Measurements from ENCODE around the gene XG. TPM values are rescaled to one million over a fixed set of nuclear protein-coding genes. Genes with fewer than 3 reads are reported as not detected.

The XG gene
- total RNA-seq, 1 experiment from 2014 or later = 2.6 TPM

DNA sequence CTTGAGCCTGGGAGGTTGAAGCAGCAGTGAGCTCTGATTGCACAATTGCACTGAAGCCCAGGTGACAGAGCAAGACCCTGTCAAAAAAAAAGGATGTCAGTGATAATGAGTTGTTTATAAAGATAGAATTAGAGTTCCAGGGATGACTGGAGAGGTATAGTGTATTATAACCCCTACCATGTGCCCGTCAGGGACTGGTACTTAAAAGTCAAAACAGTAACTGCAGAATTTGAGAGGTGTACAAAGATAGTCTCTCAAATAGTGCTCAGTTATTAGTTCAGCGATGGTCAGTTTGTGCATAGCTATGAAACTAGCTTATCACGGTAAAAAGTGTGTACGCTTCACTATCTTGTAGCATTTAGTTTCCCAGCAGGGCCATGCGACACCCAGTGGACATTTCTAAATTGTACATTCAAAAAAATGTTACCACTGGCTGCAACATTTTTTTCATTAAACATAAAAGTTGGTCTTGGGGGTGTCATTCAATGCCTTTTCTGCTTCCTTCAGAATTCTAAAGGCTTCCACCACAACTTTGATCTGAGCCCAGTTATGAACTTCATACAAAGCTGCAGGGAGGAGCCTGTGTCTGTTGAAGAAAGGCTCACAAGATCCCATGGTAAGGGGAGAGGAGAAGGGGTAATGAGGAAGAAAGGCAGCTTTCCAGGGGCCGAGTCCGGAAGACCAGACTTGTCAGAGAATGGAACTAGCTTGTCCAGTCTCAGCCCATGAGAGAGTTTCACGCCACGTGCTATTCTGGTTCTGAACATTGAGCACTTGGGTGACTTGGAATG, 67.7 kb downstream of the XG start:
- peak; percentile 45 for DNase-seq (ENCODE audit: low read depth)

DNA sequence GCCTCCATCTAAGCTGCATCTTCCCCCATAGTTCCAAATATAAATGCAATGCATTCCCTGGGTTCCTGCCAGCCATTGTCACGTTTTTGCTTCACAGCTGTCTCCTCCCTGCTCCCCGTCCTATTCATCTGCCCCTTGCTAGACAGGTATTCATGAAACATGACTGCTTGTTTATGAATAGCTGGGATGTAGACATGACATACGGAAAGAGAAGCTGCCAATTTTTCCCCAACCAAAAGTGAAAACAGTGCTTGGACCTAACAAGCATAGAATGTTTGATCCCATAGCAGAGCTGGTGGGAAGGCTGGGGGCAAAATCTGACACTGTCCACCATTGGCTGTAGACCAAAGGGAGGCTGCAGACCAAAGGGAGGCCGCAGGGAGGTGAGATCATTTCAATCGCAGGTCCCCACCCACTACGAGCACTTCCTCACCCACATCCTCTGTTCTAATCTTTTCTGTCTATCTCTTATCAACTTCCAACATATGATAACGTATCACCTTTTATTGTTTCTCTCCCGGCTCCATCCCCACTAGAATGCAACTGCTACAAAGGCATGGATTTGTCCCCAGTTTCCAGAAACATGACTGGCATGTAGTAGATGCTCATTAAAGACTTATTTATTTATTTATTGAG, 68.4 kb downstream of the XG start:
- DNase-seq (ENCODE audit: low read depth) = no peak

DNA sequence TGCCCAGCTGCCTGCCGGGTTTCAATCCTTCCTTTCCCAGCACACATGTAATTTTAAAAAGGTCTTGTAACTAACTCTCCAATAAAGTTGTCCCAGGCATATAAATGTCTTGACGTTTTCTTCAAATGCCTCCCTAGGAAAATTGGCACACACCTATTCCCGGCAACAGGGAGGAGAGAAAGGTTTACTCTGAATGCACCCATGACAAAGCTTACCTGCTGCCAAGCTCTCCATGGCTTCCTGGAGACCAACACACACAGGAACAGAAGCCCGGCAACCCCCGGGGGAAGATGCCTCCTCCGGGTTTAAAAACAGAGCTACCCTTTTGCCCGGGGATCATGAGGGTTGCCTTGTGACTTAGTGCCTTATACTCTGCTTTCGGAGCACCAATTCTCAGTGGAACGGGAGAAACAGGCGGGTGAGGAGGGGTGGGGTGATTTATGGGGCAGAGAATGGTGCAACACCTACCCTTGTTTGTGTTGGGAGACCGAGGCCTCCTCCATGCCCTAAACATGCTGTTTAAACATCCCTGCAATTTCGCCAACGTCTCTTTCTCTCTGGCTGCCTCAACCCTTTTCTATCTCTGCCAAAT, 72.1 kb downstream of the XG start:
- DNase-seq (ENCODE audit: low read depth) = no peak

DNA sequence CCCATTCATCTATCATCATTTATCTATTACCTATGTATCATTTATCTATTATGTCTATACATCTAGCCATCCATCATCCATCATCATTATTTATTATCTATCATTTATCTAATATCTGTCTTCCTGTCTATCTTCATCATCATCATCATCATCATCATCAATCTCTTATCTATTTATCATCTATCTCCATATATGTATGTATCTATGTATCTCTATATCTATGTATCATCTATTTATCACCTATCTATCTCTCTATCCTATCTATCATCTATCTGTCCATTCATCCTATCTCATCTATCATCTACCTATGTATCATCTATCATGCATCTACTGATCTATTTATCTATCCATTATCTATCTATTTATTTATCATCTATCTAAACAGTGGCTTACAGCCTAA, 73.0 kb downstream of the XG start:
- no peak for DNase-seq (ENCODE audit: low read depth)

DNA sequence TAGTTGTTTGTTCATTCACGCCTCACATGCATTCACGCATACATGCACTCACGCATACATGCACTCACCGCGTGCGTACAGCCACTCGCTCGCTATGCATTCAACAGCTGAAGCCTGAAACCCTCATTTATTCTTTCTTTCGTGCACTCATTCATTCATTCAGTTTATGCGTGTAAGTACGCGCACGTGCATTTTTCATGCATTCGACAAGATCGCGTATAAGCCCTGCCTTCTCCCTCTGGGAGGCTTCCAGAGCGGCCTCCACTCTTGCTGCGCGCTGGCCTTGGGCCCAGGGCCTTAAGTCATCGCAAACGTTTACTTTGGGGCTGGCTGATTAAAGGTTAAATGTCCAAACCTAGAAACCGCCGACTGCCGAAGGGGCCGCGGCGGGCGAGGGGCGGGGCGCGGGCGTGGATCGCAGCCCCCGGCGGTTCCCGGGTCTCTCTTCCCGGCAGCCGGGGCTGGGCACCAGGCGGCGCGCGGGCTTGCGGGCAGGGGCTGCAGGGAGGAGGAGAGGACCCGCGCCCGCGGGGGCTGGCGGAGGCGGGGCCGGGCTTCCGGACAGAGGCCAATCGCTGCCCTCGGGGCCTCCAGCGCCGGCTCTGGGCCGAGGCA, 76.6 kb downstream of the XG start, which contains the start of gene GYG2:
TSS of gene GYG2 (plus strand) at position 587 of the 615 bp plus-strand sequence. CDS start 1,259 bp downstream, outside the sequence.
- peak; percentile 59 for DNase-seq (ENCODE audit: low read depth)

DNA sequence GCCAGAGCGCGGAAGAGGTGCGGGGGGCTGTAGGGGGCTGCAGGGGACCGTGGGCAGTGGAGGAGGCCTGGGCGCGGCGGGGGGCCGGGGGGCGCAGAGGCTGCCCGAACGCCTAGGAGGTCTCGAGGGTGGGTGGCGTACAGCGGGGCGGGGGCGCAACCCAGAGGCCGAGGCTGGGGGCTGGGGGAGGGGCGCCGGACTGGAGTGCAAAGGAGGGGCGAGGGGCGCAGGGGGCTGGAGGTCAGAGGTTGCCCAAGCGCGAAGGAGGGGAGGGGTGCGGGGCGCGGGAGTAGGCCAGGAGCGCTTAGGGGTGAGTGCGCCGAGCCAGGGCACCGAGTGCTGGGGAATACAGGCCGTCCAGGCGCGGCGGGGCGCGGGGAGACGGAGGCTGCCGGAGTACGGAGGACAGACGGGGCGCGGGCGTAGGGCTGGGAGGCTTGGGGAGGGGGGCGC, 77.1 kb downstream of the XG start:
- DNase-seq (ENCODE audit: low read depth) = no peak

DNA sequence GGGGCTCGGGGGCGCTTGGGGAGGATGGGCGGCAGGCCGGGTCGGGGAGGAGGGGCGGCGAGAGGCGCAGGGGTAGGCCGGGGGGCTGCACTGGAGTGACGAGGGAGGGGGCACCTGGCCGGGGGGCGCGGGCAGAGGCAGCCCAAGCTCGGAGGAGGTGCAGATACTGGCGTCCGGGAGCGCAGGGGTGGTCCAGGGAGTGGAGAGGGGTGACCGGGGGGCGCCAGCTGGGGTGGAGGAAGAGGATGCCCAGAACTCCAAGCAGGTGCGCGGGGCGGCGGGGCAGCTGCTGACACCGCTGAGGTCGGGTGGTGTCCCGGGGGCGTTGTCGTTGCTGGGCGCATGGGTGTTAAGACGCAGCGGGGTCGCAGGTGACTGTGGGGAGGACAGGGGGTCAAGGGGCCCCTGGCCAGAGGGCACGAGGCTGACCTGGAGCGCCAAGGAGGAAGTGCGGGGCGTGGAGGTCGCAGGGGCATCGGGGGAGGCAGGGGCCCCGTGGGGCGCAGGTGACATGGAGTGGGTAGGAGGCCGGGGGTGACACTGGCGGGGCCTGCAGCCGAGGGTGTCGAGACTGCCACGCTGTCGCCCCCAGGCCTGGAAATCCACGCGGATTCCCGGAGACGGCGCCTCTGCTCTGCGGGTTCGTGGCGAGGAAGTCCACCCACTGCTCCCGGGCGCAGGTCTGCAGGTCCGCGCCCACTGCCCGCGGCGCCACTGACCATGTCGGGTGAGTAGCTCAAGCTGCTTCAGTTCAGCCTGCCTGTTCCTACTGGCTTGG, 77.8 kb downstream of the XG start:
- no peak for DNase-seq (ENCODE audit: low read depth)

DNA sequence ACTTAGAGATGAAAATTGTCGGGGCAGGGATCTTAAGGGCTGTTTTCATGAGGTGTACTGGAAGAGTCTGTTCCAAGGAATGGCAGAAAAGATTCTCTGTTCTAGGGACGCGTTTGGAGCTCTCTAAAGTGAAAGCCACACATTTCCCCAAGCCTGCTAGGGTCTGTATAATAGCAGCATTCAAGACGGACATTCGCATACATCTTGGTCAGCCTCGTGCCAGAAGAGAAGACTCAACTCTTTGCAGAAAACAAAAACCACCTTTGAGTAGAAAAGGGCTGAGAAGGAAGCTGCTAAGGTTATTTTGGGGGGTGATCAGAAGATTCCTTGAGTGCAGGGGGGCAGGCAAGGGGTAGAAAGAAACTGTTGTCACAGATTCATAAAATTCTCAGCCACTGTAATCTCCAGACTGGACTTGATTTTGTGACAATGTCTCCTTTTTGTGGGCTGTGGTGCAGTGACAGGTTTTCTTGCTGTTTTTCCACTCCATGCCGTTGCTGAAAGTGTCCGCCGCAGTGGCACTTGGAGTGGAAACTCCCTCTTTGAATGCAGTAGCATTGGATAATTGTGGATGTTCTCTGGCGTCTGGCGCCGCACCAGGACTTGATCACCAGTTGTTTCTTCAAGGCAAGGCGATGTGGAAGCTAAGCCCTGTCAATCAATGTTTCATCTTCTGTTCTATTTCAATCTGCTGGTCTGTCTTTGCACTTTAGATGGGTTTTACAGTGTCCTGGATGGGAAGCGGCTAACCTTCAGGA, 79.8 kb downstream of the XG start:
- no peak for DNase-seq (ENCODE audit: low read depth)

DNA sequence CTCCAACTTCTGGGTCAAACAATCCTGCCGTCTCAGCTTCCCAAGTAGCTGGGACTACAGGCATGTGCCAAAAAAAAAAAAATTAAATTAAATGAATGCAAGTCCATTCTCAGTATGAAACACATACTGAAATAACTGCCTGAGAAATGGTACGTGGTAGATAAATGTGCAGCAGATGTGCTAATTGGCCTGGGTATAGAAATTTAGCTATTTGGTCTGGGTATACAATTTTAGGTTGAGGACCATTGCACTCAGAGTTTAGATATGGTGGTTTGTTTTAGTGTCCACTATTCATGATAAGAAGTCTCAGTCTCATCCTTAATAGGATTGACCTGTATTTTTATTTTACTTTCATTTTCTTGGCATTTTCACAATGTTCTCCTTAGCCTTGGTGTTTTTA, 86.1 kb downstream of the XG start:
- no peak for DNase-seq (ENCODE audit: low read depth)

DNA sequence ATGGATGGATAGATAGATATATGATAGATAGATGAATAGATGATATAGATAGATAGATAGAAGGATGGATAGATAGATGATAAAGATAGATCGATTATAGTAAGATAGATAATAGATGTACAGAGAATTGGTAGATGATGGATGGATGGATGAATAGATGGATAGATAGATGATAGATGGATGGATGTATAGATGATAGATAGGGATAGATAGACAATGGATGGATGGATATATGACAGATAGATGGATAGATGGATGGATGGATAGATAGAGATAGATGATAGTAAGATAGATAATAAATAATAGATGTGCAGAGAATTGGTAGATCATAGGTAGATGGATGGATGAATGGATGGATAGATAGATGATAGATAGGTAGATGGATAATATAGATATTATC, 89.1 kb downstream of the XG start:
- DNase-seq (ENCODE audit: low read depth) = no peak

DNA sequence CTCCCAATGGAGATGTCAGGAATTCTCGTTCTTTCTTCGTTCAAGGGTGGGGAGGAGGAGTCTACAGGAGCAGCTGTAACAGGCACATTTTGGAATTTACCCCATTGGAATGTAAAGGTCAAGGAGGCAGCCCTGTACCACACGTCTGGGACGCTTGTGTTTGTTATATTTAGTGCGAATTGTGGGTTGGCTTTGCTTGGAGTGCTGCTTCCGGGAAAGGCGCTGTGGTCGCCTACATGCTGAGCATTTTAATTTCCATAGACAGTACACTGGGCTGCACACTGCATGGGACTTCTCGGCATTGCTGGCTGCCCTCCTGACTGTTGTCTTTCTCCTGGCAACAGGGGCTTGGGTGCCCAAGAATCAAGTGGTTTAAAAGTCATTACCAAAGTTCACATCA, 89.7 kb downstream of the XG start:
- peak; percentile 60 for DNase-seq (ENCODE audit: low read depth)

DNA sequence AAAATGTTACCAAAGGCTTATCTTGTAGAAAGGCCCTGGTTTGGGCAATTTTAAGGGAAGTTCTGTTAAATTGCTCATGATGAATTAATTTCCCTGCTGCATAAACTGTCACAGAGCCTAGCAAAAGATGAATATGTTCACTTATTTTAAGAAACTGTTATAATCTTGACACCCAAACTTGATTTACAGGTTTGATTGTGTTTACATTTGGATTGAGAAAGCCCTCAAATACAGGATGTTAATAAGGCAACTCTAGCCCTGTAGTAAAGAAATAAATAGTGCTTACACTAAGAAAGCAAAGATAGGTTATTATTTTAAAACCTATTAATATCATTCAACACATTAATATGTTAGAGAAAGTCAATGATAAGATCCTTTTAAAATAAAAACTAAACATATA, 95.2 kb downstream of the XG start:
- no peak for DNase-seq (ENCODE audit: low read depth)

DNA sequence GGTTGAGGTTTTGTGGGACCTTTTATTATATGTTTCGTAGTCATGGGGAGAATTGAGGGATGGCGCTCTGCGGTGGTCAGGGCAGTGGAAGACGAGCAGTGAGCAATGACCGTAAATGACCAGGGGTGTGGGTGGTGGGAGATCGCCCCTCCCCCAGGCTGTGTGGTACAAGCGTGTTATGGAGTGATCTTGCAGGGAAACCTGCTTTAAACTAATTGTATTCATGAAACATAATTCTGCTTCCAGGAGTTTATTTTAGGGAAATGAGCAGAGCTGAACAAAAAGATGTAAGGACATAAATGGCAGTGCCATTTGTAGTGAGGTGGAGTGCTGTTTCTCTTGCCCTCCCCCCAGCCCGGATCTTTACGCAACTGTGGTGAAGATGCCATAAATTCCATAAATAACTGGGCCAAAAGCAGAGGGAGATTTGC, 97.0 kb downstream of the XG start:
- DNase-seq (ENCODE audit: low read depth) = peak; percentile 74

DNA sequence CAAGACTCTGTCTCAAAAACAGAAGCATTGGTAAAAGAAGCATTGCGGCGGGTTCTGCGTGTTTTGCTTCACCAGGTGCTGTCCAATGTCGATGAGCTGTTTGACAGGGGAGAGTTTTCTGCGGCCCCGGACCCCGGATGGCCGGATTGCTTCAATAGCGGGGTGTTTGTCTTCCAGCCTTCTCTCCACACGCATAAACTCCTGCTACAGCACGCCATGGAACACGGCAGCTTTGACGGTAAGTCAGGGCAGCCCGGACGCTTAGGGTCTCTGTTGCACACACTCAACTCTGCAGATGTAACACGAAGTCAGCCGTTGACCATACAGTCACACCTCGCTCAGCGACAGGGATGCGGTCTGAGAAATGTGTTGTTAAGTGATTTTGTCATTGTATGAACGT, 103.1 kb downstream of the XG start:
- DNase-seq (ENCODE audit: low read depth) = no peak

DNA sequence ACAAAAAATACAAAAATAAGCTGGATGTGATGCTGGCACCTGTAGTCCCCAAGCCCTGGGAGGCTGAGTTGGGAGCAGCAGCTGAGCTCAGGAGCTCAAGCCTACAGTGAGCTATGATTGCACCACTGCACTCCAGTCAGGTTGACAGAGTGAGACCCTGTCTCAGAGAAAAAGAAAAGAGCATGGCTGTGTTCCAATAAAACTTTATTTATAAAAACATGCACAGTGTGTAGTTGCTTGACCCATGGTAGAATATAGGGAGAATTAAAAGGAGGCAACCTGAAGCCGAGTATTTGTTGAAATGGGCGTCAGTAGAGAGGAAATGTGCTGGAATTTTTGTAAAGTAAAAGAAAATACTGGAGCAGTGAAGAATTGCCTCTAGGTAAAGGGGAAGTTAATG, 103.9 kb downstream of the XG start:
- DNase-seq (ENCODE audit: low read depth) = no peak

DNA sequence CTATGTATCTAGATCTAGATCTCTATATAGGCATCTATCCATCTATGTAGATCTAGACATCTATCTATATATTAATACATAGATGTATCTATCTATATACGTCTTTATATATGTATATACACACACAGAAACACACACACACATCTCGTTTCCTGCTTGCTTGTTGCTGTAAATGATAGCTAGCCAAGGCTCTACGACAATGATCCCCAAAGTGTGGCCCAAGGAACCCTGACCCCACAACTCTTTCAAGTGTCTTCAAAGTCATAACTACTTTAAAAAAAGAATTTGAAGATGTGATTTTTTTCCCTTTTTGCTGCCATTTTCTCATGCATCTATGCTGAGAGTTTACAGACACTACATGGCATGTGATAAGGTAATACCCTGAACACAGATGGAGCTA, 105.7 kb downstream of the XG start:
- no peak for DNase-seq (ENCODE audit: low read depth)

DNA sequence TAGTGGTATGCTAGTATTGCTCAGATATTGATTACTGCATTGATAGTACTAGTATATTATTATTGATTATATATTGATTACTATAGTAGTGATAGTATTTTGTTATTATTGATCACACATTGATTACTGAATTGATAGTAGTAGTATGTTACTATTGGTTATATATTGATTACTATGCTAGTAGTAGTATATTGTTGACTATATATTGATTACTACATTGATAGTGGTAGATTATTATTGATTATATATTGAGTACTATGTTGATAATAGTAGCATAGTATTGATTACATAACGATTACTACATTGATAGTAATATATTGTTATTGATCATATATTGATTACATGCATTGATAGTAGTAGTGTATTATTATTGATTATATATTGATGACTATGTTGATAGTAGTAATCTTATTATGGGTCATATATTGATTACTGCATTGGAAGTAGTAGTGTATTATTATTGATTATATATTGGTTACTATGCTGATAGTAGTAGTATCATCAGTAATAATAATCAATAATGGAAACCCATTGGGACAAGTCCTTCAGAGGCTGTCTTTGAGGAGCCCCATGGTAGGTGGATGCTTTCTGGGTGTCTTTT, 107.5 kb downstream of the XG start:
- DNase-seq (ENCODE audit: low read depth) = no peak

DNA sequence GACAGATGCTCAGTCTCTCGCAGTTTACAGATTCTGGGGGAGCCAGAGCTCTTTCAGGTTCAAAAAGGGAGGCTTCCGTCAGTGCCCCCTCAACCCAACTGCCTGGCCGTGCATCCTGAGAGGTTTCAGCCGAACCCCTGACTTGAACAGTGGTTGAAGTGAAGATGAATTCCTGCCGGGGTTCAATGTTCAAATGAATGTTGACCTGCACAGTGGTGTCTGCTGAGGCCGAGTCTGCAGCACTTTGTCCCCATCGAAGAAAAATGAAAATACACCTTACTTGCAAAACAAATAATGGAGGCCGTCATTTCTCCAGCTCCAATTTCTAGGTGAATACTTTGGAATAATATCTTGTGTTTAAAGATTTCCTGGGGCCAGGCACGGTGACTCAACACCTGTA, 110.6 kb downstream of the XG start:
- DNase-seq (ENCODE audit: low read depth) = no peak

DNA sequence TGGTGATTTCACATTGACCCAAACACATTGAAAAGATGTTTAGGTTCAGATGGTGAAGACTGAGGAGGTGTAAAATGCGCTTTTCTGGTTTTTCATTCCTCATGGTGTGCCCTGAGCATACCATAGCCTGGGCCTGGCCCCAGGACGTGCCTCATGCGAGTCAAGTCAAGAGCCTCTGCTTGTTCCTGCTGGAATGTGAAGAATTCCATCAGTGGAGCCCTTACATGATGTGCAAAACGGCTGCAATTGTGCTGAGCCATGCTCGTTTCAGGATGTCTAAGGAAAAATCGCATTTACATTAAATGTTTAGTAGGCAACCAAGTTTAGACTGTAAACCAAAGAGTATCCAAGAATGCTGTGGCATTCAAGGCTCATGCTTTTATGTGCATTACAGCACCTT, 111.8 kb downstream of the XG start:
- DNase-seq (ENCODE audit: low read depth) = no peak

Measured in M059J (cell line).